DMS 273 treated with DMSO at 0.1 percent for 48 hours (cell line): Measurements from ENCODE around the gene SSR4.

Source experiments
- DNase-seq: peaks from one replicate; lab custom pipeline; 2025; lab: John Stamatoyannopoulos, UW

Gene SSR4

GRCh38 chrX:153769158-153769864, 25.2 kb upstream of the SSR4 start:
- DNase-seq = no peak

DNA sequence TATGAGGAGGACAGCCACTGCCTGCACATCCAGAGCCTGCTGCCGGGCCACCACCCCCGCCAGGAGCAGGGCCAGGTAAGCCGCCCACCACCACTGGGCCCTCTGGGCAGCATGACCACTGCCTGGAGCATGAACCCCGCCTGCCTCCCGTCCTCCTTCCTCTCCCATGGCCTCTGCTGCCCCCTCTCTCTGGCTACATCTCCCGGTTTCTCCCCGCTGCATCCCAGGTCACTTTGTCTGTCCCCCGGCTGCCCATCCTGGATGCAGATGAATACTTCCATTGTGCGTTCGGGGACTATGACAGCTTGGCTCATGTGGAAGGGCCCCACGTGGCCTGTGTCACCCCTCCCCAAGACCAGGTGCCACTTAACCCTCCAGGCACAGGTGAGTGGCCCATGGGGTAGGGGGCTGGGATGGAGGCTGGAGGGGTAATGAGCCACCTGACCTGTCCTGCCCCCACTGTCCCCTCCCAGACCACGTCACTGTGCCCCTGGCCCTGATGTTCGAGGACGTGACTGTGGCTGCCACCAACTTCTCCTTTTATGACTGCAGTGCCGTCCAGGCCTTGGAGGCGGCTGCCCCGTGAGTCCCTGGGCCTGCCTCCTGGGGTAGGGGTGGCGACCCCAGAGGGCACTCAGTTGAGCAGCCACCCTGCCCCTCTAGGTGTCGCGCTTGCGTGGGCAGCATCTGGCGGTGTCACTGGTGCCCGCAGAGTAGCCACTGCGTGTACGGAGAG, 24.4 kb upstream of the SSR4 start:
- no peak for DNase-seq

DNA sequence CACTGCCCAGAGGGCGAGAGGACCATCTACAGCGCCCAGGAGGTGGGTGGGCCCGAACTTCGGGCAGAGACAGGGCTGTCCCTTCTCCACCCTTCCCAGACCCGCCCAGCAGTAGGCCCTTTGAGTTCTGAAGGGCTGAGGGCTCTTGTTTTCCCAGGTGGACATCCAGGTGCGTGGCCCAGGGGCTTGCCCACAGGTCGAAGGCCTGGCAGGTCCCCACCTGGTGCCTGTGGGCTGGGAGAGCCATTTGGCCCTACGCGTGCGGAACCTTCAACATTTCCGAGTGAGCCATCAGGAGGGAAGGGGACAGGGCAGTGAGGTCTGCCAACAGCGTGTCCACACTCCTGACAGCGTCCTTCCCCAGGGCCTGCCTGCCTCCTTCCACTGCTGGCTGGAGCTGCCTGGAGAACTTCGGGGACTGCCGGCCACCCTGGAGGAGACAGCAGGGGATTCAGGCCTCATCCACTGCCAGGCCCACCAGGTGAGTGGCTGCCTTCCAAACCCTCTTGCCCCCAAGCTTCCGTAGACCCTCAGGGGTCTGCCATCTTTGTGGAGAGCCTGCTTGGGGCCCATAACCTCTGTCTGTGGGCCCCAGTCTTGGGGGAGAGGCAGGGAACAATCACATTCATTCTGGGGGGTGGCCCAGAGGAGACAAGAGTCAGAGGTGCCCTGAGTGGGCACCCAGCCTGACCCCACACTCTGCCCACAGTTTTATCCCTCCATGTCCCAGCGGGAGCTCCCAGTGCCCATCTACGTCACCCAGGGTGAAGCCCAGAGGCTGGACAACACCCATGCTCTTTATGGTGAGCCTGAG, 23.7 kb upstream of the SSR4 start:
- no peak for DNase-seq

DNA sequence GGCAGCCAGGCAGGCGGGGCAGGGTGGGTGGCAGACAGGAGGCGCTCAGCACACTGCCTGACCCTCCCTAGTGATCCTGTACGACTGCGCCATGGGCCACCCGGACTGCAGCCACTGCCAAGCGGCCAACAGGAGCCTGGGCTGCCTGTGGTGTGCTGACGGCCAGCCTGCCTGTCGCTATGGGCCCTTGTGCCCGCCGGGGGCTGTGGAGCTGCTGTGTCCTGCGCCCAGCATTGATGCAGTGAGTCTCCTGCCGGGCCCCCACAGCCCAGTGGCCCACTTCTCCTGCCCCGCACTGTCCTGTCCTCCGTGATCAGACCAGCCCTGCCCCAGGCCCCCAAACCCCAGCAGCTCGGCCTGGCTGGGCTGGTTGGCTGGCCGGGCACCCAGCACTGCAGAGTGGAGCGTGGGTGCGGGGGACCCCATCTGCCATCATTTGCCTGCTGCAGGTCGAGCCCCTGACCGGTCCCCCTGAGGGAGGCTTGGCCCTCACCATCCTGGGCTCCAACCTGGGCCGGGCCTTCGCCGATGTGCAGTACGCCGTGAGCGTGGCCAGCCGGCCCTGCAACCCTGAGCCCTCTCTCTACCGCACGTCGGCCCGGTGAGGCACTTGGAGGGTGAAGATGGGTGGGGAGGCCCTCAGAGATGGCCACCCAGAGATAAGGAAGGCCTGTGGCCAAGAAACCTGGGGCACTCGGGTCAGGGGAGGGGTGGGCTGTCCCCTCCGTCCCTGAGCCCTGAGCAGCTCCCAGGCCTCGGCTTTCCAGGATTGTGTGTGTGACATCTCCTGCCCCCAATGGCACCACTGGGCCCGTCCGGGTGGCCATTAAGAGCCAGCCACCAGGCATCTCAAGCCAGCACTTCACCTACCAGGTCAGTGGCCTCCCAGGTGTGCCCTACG, 22.8 kb upstream of the SSR4 start:
- DNase-seq = no peak

DNA sequence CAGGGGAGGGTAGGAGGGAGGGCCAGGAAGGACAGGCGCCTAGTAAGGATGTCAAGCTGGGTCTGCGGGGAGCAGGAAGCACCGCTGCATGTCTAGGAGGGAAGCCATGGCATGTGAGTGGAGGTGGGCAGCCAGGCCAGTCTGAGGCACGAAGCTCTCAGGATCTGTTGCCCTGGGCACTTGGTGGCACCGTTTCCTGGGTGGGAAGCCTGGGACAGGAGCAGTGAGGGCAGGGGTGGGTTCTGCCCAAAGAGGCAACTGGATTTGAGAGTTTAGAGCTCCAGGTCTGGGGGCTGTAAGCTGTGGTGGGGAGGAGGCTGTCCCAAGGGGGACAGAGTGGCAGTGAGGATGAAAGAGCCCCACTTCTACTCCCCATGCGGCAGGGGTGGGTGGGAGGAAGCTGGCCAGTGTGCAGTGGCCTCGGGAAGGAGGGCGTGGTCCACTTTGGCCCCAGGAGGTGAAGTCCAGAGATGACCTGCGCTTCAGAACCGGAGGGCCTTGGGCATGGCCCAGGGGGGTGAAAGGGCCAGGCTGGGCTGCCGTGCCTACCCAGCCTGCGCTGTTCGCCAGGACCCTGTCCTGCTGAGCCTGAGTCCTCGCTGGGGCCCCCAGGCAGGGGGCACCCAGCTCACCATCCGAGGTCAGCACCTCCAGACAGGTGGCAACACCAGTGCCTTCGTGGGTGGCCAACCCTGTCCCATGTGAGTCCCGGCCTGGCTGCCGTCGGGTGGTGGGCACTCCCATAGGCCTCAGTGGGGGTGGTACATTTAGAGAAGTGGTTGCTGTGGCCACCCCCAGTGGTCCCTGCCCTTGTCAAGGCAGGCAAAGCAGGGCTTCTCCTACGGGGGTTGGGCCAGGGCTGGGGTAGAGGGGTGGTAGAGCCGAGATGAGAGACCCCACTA, 21.9 kb upstream of the SSR4 start:
- DNase-seq = no peak

DNA sequence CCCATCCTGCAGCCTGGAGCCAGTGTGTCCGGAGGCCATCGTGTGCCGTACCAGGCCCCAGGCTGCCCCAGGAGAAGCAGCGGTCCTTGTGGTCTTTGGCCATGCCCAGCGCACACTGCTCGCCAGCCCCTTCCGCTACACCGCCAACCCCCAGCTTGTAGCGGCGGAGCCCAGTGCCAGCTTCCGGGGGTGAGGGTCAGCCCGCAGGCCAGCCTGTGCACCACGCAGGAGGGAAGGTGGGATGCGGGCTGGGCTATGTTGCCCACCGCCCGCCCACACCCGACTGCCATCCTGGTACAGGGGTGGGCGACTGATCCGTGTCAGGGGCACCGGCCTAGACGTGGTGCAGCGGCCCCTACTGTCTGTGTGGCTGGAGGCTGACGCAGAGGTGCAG, 21.3 kb upstream of the SSR4 start:
- no peak for DNase-seq

- no peak for DNase-seq
Measured at GRCh38 chrX:153773741-153774575, 20.5 kb upstream of the SSR4 start.

DNA sequence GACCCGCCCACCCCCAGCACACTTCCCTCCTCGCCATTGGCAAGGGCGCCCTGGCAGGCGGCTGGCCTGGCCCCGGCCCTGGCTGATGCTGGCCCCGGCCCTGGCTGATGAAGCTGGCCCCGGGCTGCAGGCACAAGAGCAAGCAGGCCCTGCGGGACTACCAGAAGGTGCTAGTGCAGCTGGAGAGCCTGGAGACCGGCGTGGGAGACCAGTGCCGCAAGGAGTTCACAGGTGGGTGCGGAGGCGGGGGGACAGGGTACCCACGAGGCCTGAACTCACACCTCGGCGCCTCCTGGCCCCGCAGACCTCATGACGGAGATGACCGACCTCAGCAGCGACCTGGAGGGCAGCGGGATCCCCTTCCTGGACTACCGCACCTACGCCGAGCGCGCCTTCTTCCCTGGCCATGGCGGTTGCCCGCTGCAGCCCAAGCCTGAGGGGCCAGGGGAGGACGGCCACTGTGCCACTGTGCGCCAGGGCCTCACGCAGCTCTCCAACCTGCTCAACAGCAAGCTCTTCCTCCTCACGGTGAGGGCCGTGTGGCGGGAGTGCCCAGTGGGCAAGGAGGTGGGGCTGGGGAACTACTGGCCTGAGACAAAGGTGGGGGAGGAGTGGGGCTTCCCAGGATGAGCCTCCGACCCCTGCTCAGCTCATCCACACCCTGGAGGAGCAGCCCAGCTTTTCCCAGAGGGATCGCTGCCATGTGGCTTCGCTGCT, 19.7 kb upstream of the SSR4 start:
- no peak for DNase-seq

- no peak for DNase-seq
Measured at GRCh38 chrX:153775293-153776119, 19.0 kb upstream of the SSR4 start.

- no peak for DNase-seq
Measured at GRCh38 chrX:153776120-153776599, 18.3 kb upstream of the SSR4 start.

DNA sequence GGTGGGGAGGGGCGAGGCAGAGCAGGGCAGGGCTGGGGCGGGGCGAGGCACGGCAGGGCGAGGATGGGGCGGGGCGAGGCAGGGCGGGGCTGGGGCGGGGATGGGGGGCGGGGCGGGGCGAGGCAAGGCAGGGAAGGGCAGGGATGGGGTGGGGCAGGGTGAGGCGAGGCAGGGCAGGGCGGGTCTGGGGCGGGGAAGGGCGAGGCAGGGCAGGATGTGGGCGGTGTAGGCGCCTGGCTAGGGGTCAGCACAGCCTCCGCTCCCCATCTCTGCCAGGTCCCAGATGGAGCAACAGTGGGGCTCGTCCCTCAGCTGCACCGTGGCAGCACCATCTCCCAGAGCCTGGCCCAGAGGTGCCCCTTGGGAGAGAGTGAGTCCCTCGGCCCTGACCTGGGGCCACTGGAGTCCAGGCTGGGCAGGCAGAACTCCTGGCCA, 17.8 kb upstream of the SSR4 start:
- no peak for DNase-seq

DNA sequence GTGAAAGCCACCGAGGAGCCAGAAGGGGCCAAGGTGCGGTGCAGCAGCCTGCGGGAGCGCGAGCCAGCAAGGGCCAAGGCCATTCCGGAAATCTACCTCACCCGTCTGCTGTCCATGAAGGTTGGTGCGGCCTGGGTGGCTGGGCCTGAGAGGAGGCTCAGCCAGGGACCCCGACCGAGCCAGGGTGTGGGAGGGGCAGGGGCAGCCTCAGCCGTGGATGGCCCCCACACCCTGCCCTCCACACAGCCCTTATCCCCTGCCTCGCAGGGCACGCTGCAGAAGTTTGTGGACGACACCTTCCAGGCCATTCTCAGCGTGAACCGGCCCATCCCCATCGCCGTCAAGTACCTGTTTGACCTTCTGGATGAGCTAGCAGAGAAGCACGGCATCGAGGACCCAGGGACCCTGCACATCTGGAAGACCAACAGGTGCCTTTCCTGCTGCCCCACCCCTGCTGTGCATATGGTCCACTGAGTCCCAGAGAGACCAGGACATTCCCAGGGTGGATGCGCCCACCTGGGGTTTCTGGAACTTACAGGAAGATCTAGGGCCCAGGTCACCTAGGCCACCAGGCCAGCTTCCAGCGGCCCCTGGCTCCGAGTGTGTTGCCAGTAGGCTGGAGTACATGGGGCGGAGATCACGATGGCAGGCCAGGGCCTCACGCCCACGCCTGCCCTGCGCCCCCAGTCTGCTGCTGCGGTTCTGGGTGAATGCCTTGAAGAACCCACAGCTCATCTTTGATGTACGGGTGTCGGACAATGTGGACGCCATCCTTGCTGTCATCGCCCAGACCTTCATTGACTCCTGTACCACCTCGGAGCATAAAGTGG, 17.0 kb upstream of the SSR4 start:
- DNase-seq = no peak

DNA sequence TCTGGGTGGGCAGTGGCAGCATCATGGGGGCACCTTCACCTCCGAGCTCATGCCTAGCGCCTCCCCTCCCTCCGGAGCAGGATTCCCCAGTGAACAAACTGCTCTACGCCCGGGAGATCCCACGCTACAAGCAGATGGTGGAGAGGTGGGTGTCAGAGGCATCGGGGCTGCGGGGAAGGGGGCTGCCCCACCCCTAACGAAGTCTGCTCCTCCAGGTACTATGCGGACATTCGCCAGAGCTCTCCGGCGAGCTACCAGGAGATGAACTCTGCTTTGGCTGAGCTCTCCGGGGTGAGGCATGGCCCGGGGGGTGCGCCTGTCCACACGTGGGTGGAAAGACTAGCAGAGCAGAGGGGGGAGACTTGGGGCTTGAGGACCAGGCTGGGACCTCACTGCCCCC, 16.3 kb upstream of the SSR4 start:
- DNase-seq = no peak

GRCh38 chrX:153778684-153779101, 15.8 kb upstream of the SSR4 start:
- no peak for DNase-seq

DNA sequence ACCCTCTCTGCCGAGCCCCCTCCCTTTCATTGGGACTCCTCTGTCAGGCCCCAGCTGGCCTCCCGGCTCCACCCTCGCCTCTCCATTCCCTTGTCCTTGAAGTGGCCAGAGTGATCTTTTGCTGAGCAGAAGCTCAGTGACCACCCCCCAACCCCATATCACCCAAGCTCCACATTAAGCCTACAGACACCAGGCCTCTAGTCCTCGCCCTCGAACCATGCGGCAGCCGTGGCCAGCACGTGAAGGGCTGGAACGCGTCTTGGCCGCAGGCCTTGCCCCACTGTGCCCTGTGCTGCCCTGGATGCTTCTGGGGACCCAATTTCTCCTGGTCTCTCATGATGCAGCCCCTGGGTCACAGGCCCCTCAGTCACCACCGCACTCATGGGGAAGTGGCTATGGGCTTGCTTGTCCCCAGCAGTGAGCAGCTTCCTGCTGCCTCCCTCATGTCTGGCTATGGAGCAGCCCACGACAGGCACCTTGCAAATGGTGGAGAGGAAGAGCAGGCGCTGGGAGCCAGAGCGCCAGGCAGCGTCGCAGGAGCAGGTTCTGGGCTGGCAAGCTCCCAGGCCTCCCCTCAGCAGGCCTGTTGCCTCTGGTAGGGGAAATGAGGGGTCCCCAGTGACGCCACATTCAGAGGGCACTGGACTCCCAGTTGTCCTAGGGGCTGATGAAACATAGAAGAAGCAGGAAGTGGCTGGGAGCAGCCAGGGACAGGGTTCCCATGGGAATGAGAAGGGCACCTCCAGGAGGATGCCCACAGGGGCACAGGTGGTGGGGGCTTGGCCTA, 14.4 kb upstream of the SSR4 start:
- no peak for DNase-seq

- DNase-seq = no peak
Measured at GRCh38 chrX:153780678-153781427, 13.6 kb upstream of the SSR4 start, which contains the start of gene SRPK3. Gene SRPK3, plus strand, starts transcription at chrX:153781041. Its CDS starts 46 bp downstream, at chrX:153781087.
